GM12801 (cell line): ENCODE results near the gene ITGA2.

Source experiments
- CTCF ChIP-seq: IDR thresholded peaks from one replicate; pipeline ENCODE4 v1.5.1; 2011; ENCODE audit warnings: control low read depth; ENCODE audit not compliant: insufficient read length; ENCODE audit errors: extremely low read depth

Gene ITGA2

DNA sequence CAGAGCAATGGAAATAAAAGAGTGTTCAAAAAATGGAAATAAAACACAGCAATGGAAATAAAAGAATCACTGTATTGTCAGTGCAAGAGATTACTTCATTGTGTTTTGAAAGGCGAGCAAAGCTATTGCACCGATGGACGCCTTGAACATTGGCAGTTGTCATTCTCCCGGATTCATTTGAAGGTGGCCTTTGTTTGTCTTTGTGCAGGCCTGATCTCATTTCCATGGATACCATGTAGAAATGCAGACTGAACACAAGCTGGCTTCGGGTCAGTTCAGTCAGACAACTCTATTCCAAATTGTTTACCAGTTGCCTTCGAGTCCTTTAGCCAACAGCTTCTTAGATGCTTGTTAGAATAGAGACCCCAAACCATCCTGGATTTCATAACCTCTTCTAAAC, 8.3 kb downstream of the ITGA2 start:
- TF ChIP-seq CTCF, result no peak

- TF ChIP-seq CTCF, result no peak
These were observed 9.6 kb downstream of the ITGA2 start for GRCh38 chr5:52998552-52999313.

GRCh38 chr5:52999344-52999949, 10.3 kb downstream of the ITGA2 start:
- TF ChIP-seq CTCF, result no peak

DNA sequence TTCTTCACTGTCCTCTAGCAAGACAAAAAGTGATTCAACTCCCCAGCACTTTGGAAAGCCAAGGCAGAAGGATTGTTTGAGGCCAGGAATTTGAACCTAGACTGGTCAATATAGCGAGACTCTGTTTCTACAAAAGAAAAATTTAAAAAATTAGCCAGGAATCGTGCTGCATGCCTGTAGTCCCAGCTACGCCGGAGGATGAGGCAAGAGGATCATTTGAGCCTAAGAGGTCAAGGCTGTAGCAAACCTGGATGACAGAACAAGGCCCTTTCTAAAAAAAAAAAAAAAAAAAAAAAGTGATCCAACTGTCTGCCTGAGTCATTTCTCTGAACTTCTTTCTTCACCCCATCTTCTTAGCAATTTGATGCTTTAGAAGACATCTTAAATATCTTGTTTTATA, 12.4 kb downstream of the ITGA2 start:
- no peak for TF ChIP-seq CTCF

GRCh38 chr5:53002491-53002890, 13.3 kb downstream of the ITGA2 start:
- TF ChIP-seq CTCF, result no peak

DNA sequence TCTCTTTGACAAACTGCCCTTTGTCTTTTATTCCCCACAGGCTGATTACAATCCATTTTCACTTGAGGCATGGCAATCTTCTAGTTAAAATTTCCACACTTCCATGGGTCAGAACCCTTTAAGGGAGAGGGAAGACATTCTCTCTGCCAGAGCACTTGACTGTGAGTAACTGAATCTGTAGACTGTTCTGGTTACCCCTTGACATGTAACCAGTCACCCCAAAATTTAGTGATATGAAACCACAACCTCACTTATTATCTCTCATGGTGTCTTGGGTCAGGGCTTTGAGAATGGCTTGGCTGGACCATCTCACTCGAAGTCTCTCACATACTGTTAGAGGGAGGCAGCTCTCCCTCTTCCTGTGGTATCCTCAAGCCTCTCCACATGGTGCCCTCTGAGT, 14.0 kb downstream of the ITGA2 start:
- TF ChIP-seq CTCF, result no peak

DNA sequence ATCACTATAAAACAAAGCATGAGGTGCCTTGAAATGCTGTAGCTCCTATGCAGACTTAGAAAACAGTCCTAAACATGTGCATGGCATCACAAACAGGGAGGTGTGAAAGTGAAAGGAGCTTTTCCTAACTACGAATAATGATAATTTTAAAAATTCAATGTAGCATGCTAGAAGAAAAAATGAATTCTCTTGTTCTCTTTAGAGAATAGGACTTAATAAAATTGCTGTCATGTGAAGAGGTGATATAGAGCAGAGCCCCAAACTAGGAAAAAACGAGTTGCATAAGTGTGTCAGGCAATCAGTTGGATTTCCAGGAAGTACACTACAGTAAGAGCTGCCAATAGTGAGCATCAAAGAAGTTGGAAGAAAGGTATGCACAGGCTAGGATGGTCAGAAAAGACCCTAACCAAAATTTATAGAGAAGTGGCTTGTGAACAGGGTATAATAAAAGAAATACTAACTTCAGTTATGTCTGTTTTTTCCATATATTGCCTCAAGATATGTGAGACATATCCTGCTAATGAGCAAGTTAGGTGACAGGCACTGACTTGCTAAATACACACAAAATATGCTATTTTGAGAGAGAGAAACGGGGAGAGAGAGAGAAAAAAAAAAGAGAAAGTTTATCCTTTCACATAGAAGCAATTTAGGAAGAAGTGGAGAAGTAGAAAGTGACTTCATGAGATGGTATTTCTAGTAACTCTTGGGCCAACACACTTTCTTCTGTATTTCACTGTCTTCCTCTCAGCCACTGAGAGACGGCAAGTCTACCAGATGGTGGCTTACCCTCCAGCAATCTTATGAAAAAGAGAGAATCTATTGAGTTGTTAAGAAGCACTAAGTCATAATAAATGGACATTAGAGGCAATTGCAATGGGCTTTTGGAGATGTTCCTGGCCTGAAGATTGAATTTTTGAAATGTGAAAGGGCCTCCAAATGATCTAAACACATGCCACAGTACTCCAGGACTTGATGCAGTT, 18.0 kb downstream of the ITGA2 start:
- TF ChIP-seq CTCF, result no peak
